ENCODE results near the gene GSTM2.
"Not testable (repeated sequence)": the region's sequence is repeated elsewhere in the genome, so short reads cannot be mapped to it uniquely, and the experiment has no call there.

Gene GSTM2

GRCh38 chr1:109650609-109651008 is 17.2 kb upstream of the GSTM2 start:
- no peak for DNase-seq

GRCh38 chr1:109652402-109652801 is 15.5 kb upstream of the GSTM2 start:
- no peak for DNase-seq

- DNase-seq: peak; percentile 84
Observed at GRCh38 chr1:109653306-109653705, 14.6 kb upstream of the GSTM2 start.

GRCh38 chr1:109654519-109654918 is 13.3 kb upstream of the GSTM2 start:
- DNase-seq: no peak

- DNase-seq: peak; percentile 60
Observed at GRCh38 chr1:109655615-109656519, 12.0 kb upstream of the GSTM2 start, which contains the start of gene GSTM4. TSS of gene GSTM4 (plus strand) at chr1:109656099. CDS start at chr1:109656390, 291 bp downstream.

- no peak for DNase-seq
Observed at GRCh38 chr1:109657395-109657794, 10.5 kb upstream of the GSTM2 start.

GRCh38 chr1:109657970-109658369 is 9.9 kb upstream of the GSTM2 start:
- no peak for DNase-seq

- DNase-seq: no peak
Observed at GRCh38 chr1:109658533-109659042, 9.3 kb upstream of the GSTM2 start.

- DNase-seq: no peak
Observed at GRCh38 chr1:109659145-109659544, 8.7 kb upstream of the GSTM2 start.

GRCh38 chr1:109659997-109660690 is 7.7 kb upstream of the GSTM2 start:
- DNase-seq: no peak

GRCh38 chr1:109660691-109661026 is 7.2 kb upstream of the GSTM2 start:
- not testable (repeated sequence) for DNase-seq

- no peak for DNase-seq
Observed at GRCh38 chr1:109661391-109661790, 6.5 kb upstream of the GSTM2 start.

- no peak for DNase-seq
Observed at GRCh38 chr1:109664671-109665070, 3.2 kb upstream of the GSTM2 start.

GRCh38 chr1:109668123-109668775 is 392 bp downstream of the GSTM2 start:
- no peak for DNase-seq

GRCh38 chr1:109669246-109669948 is 1.5 kb downstream of the GSTM2 start:
- no peak for DNase-seq

- not testable (repeated sequence) for DNase-seq
Observed at GRCh38 chr1:109669949-109670302, 2.1 kb downstream of the GSTM2 start.

GRCh38 chr1:109671067-109671466 is 3.2 kb downstream of the GSTM2 start:
- DNase-seq: no peak

- DNase-seq: not testable (repeated sequence)
Observed at GRCh38 chr1:109673861-109674260, 6.0 kb downstream of the GSTM2 start.

GRCh38 chr1:109676683-109677381 is 9.0 kb downstream of the GSTM2 start:
- not testable (repeated sequence) for DNase-seq

- DNase-seq: no peak
Observed at GRCh38 chr1:109677459-109677858, 9.6 kb downstream of the GSTM2 start.

GRCh38 chr1:109678637-109679036 is 10.8 kb downstream of the GSTM2 start:
- DNase-seq: not testable (repeated sequence)

- DNase-seq: not testable (repeated sequence)
Observed at GRCh38 chr1:109684777-109685176, 16.9 kb downstream of the GSTM2 start.

Measured in NCI-H2227 treated with DMSO at 0.1 percent for 48 hours (cell line).